NOMO-1 treated with dmso at 0.1 percent for 144 hours (cell line): ENCODE results near the gene KCNT1.

ENCODE experiments used
- DNase-seq: peaks from one replicate; lab custom pipeline; 2025; ENCODE audit not compliant: unreplicated experiment; lab: John Stamatoyannopoulos, UW

KCNT1 gene

GRCh38 chr9:135762921-135763320, 60.9 kb downstream of the KCNT1 start:
- DNase-seq, result no peak

- no peak for DNase-seq
Observed at GRCh38 chr9:135763716-135764446, 61.9 kb downstream of the KCNT1 start.

GRCh38 chr9:135764731-135765130, 62.7 kb downstream of the KCNT1 start:
- no peak for DNase-seq

DNA sequence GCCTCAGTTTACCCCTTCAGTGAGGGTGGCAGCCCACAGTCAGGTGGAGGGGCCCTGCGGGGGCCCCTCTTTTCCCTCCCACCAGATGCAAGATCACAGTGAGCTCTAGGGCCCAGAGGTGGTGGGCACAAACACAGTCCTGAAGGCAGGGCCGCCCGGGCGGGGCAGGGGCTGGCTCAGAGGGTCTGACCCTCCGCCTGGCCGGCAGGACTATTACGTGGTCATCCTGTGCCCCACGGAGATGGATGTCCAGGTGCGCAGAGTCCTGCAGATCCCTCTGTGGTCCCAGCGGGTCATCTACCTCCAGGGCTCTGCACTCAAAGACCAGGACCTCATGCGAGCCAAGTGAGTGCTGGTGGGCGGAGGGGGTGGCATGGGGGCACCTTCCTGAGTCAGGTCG, 63.4 kb downstream of the KCNT1 start:
- DNase-seq, result no peak

- no peak for DNase-seq
Observed at GRCh38 chr9:135766251-135766650, 64.3 kb downstream of the KCNT1 start.

- no peak for DNase-seq
Observed at GRCh38 chr9:135766707-135767106, 64.7 kb downstream of the KCNT1 start.

DNA sequence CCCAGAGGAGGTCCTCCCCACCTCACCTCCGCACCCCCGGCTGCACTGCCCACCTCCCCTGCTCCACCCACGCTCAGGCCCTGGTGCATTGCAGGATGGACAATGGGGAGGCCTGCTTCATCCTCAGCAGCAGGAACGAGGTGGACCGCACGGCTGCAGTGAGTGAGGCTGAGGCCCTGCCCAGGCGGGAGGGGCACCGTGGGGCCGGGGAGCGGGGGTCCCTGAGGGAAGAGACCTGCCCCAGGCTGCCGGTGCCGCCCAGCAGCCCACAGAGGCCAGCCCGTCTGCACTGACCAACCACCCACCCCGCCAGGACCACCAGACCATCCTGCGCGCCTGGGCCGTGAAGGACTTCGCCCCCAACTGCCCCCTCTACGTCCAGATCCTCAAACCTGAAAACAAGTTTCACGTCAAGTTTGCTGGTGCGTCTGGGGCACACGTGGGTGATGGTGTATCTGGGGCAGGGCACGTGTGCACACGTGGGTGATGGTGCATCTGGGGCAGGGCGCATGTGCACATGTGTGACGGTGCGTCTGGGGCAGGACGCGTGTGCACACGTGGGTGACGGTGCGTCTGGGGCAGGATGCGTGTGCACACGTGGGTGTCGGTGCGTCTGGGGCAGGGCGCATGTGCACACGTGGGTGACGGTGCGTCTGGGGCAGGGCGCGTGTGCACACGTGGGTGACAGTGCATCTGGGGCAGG, 66.7 kb downstream of the KCNT1 start:
- DNase-seq, result no peak

GRCh38 chr9:135769489-135770202, 67.7 kb downstream of the KCNT1 start:
- no peak for DNase-seq

- DNase-seq, result no peak
Observed at GRCh38 chr9:135770203-135770535, 68.2 kb downstream of the KCNT1 start.

- no peak for DNase-seq
Observed at GRCh38 chr9:135770771-135771170, 68.8 kb downstream of the KCNT1 start.

- no peak for DNase-seq
Observed at GRCh38 chr9:135771401-135772051, 69.5 kb downstream of the KCNT1 start.

DNA sequence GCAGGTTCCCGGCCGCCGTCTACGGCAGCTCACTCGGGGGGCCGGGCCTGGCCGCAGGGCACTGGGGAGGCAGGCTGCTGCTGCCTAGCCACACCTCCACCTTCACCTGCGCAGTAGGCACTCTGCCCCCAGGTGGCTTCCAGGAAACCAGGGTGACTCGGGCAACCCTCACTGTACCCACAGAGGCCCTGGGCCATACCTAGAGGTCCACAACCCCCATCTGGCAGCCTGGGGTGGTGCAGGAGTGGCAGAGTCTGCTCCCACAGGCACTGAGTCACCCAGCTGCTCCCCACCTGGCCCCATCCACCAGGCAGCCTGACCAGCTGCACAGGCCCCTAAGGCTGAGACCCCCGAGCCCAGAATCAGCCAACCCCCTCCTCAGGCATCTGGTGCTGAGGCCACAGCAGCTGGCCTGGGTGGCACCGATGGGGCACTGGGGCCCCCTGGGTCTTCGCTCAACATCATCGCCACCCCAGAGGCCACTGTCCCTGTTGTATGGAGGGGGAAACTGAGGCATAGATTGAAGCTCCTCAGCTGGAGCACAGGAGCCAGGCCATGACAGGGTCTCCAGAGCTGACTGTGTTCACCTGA, 70.2 kb downstream of the KCNT1 start:
- no peak for DNase-seq

GRCh38 chr9:135772702-135773493, 70.9 kb downstream of the KCNT1 start:
- DNase-seq, result no peak

DNA sequence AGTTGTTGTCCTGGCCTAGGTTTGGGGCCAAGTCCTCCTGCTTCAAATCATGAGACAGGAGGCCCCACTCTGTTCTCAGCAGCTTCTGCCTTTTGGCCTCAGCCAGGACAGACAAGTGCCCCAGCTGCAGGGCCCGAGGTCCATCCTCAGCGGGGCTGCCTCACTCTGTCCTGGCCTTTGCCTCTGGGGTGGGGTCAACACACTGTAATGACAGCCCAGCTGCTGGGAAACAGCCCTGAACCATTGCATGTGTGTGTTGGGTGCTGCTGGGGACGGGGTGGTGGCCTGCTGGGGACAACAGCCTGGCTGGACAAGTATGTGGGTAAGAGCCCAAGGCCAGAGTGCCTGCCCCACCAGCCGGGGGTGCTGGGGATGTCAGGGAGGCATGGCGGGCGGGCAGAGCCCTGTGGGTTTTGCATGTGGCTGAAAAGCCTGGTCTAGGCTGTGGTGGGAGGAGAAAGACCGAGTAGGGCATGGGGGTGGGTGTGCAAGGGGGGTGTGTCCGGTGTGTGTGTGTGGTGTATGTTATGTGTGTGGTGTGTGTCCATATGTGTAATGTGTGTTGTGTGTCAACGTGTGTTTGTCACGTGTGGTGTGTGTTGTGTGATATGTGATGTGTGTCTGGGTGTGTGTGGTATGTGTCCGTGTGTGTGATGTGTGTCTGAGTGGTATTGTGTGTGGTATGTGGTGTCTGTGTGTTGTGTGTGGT, 71.7 kb downstream of the KCNT1 start:
- DNase-seq, result no peak

GRCh38 chr9:135774239-135774747, 72.3 kb downstream of the KCNT1 start:
- no peak for DNase-seq

GRCh38 chr9:135774794-135775525, 73.0 kb downstream of the KCNT1 start:
- DNase-seq, result no peak

DNA sequence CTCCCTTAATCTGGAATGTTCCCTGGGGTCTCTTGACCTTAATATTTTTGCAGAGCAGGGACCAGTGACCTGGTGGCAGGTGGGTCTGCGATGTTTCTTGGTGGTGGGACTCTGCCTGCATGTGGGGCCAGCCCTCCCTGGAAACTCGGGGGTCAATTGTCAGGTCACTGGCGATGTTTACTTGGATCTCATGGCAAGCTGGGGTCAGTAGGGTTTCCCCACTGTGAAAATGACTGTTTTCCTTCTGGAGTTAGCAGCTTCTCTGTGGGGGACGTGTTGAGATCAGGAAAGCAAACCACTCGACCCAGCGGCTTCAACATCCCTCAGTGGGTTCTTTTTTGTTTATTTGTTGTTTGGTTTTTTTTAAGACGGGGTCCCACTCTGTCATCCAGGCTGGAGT, 73.9 kb downstream of the KCNT1 start:
- DNase-seq, result no peak

DNA sequence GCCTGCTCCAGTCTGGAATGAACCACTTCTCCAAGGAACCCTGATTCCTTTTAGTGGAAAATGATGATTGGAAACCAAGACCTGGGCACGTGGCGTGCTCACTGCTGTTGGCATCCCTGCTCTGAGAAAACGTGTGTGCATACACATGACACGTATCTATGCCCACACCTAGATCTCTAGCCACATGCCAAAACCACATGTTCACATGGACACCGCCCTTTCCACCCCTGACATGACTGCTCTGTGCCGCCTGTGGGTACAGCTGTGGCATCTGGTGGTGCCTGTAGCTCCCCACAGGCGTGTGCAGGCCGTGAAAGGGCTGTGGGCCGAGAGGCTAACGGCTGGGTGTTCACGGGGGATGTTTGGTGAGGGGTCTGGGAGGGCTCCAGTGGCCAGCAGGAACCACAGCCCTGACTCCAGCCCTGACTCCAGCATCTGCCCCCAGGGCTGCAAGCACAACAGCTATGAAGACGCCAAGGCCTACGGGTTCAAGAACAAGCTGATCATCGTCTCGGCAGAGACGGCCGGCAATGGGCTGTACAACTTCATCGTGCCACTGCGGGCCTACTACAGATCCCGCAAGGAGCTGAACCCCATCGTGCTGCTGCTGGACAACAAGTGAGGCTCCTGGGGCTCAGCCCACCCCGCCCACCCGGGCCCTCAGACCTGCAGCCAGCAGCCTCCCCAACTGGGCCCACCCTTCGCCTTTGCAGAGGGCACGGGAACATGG, 75.1 kb downstream of the KCNT1 start:
- DNase-seq, result no peak
